Measurements from ENCODE around the gene TAMM41.
"Not testable (repeated sequence)": the region's sequence is repeated elsewhere in the genome, so short reads cannot be mapped to it uniquely, and the experiment has no call there.

Gene TAMM41

DNA sequence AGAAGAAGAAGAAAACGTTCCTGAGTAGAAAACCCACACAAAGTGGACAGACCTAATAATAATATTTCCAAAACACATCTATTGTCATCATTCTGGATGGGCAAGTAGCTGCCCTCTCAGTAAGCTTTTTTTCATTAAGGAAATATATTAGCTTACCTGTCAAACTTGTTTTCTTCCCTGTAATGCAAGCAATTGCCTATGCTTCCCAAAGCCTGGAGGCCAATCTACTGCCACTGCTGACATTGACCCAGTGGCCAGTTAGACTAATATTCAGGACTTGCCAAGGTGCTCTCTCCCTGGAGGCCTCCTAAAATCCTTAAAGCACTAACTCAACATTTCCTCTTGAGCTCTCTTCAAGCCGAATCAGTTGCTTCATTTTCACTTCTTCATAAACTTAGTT lies 86.7 kb downstream of the TAMM41 start:
- DNase-seq = no peak

DNA sequence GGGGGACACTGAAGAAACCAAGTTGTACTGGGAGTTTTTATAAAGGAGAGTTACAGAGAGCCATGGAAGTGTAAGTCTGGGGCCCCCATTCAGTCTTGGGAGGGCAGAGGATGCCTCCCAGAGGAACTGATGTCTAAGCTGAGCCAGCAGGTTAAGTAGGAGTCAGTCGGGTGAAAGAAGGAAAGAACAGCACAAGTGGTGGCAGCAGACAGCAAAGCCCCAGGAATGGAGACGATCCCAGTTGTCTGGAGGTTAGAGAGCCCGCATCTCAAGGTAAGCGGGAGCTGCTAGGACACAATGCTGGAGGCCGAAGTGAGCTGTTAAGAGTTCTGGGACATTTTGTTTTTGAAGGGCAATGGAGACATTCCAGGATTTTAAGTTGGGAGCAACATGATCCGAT lies 88.8 kb downstream of the TAMM41 start:
- no peak for DNase-seq

DNA sequence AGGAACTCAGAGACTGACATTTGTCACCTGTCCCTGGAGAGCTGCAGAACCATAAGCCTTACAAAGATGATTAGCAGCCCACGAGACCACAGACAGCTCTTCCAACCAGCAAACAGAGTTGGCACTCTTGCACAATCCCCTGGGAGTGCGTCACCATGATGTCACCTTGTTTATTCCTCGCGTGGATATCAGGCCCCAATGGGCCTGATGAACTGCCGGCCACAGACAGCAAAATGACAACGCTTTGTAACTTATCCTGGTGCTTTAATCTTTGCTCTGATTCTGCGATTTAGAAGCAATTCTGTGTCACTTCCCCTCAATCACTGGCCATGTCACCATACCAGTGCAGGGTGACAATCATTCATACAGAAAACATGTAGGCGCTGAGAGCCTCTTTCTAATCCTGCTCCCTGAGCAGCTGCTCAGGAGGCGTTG lies 89.2 kb downstream of the TAMM41 start:
- no peak for DNase-seq

DNA sequence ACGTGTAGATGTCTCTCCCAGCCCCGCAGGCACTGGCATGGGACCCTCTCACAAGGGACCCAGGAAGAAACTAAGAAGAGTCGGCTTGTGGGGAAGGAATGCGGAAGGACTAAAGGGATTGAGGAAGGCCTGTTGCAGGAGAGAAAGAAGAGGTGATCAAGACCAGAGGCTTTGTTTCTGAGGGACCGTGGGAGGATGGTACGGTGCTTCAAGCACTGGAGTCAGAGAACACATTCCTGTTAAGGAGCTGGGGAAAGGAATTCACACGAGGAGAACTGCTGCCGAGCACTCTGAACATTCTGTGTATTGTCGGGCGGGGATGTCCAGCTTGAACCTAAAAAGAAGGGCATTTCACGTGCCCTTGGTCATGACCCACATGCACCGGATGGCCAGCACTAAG lies 91.4 kb downstream of the TAMM41 start:
- no peak for DNase-seq

DNA sequence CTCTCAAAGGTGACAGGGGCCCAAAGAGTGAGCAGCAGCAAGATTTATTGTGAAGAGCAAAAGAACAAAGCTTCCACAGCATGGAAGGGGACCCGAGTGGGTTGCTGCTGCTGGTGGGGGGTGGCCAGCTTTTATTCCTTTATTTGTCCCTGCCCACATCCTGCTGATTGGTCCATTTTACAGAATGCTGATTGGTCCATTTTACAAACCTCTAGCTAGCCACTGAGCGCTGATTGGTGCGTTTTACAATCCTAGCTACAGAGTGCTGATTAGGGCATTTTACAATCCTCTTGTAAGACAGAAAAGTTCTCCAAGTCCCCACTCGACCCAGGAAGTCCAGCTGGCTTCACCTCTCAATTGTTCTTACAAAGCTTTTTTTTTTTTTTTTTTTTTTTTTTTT lies 94.4 kb downstream of the TAMM41 start:
- DNase-seq = not testable (repeated sequence)

DNA sequence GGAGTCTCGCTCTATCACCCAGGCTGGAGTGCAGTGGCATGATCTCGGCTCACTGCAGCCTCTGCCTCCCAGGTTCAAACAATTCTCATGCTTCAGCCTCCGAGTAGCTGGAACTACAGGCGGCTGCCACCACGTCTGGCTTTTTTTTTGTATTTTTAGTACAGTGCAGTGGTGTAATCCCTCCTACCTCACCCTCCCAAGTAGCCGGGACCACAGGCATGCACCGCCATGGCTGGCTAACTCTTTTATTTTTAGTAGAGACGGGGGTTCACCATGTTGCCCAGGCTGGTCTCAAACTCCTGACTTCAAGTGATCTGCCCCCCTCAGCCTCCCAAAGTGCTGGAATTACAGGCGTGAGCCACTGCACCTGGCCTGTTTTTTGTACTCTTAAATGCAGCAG lies 98.4 kb downstream of the TAMM41 start:
- DNase-seq = not testable (repeated sequence)

All from activated CD4-positive, alpha-beta T cell treated with anti-CD3 and anti-CD28 coated beads, Interleukin-2, amount 50 U/mL, for 16 hours (primary cell).